Ishikawa (cell line): ENCODE results near the gene RPS3.

Experiments
- CEBPB ChIP-seq: IDR thresholded peaks from 2 replicates; pipeline ENCODE4 v1.6.1; 2012
- EP300 ChIP-seq: IDR thresholded peaks from 2 replicates; pipeline ENCODE4 v1.6.1; 2012; ENCODE audit warnings: borderline replicate concordance
- FOXM1 ChIP-seq: IDR thresholded peaks from 2 replicates; pipeline ENCODE4 v1.6.1; 2012; ENCODE audit warnings: low read depth, borderline replicate concordance
- MAX ChIP-seq: IDR thresholded peaks from 2 replicates; pipeline ENCODE4 v1.6.1; 2012
- NFIC ChIP-seq: IDR thresholded peaks from 2 replicates; pipeline ENCODE4 v1.6.1; 2012
- RAD21 ChIP-seq: IDR thresholded peaks from 2 replicates; pipeline ENCODE4 v1.6.1; 2012; ENCODE audit warnings: low read depth
- REST ChIP-seq: IDR thresholded peaks from 2 replicates; pipeline ENCODE4 v1.6.1; 2012; ENCODE audit warnings: low read depth, mild to moderate bottlenecking
- TAF1 ChIP-seq: IDR thresholded peaks from 2 replicates; pipeline ENCODE4 v1.6.1; 2012; ENCODE audit warnings: low read depth, mild to moderate bottlenecking
- TCF12 ChIP-seq: IDR thresholded peaks from 2 replicates; pipeline ENCODE4 v1.6.1; 2012; ENCODE audit warnings: low read depth
- TEAD4 ChIP-seq: IDR thresholded peaks from 2 replicates; pipeline ENCODE4 v1.6.1; 2012
- USF1 ChIP-seq: IDR thresholded peaks from 2 replicates; pipeline ENCODE4 v1.6.1; 2012
- YY1 ChIP-seq: IDR thresholded peaks from 2 replicates; pipeline ENCODE4 v1.6.1; 2012; ENCODE audit warnings: low read depth
- ZBTB7A ChIP-seq: IDR thresholded peaks from 2 replicates; pipeline ENCODE4 v1.6.1; 2012; ENCODE audit warnings: low read depth

- TF ChIP-seq NFIC (no peak), TEAD4 (no peak), CEBPB (no peak), MAX (no peak), RAD21 (no peak), REST (no peak), TAF1 (no peak), USF1 (no peak), EP300 (no peak), ZBTB7A (no peak), TCF12 (no peak), YY1 (no peak), FOXM1 (no peak)
Measured at GRCh38 chr11:75434051-75434450, 34.7 kb downstream of the RPS3 start.
